Esophagus muscularis mucosa (tissue), 4 donors: ENCODE measurements around the gene CEBPZOS.
"Not testable (repeated sequence)": the region's sequence is repeated elsewhere in the genome, so short reads cannot be mapped to it uniquely, and the experiment has no call there.

Experiments used
- CTCF ChIP-seq, 3 experiments: fragments of 200-600 bp in 2 of 3; fragments of 450-650 bp in 1 of 3; sonication (generic) in 2 of 3; IDR thresholded peaks; one replicate each; pipeline ENCODE4 v1.5.1; 2017 to 2019; ENCODE audit warnings: antibody characterized with exemption in 3 of 3, mild to moderate bottlenecking in 2 of 3, moderate library complexity in 1 of 3
- EP300 ChIP-seq: sonication (generic); formaldehyde crosslinking; IDR thresholded peaks from one replicate; pipeline ENCODE4 v1.6.1; 2017; ENCODE audit warnings: antibody characterized with exemption
- POLR2A ChIP-seq: fragments of 450-650 bp; IDR thresholded peaks from one replicate; pipeline ENCODE4 v1.6.1; 2017; ENCODE audit warnings: antibody characterized with exemption, moderate library complexity, mild to moderate bottlenecking, low read depth
- POLR2AphosphoS5 ChIP-seq, 2 donors: sonication (generic); formaldehyde crosslinking; IDR thresholded peaks; one replicate each; pipeline ENCODE4 v1.6.1; 2017; ENCODE audit warnings: antibody characterized with exemption in 2 of 2

DNA sequence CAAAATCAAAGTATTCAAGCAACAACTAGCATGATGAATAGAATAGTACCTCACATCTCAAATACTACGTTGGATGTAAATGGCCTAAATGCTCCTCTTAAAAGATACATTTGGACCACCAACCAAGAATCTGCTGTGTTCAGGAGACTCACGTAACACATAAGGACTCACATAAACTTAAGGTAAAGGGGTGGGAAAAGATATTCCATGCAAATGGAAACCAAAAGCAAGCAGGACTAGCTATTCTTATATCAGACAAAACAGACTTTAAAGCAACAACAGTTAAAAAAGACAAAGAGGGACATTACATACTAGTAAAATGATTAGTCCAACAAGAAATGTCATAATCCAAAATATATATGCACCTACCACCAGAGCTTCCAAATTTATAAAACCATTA, 10.5 kb downstream of the CEBPZOS start:
- TF ChIP-seq CTCF (IDR thresholded peaks at IDR 0.05); POLR2AphosphoS5 (IDR thresholded peaks at IDR 0.05); POLR2A; EP300: not testable (repeated sequence)
